ENCODE data around the gene TNIP2. TPM values are rescaled to one million over a fixed set of nuclear protein-coding genes. Genes with fewer than 3 reads are reported as not detected.
A peak's percentile ranks its signal among the peaks of the same experiment; 100 is the strongest.

The TNIP2 gene
- total RNA-seq, 1 experiment from 2014 or later, result 56.5 TPM

- Histone ChIP-seq H3K9ac (ENCODE audit: low read length) (peak within 1 kb of the TSS; percentile 49; the same call in 1 of the 2 replicates), H2AFZ (ENCODE audit: low read length) (peak within 1 kb of the TSS; percentile 55; the same call in 1 of the 2 replicates), H3F3A (ENCODE audit: low read length, unreplicated experiment) (no peaks in the 10 kb centered on the region), H4K20me1 (ENCODE audit: low read length) (no peaks in the 10 kb centered on the region), H3K27me3 (ENCODE audit: low read length) (no peaks in the 10 kb centered on the region), H3K79me2 (ENCODE audit: low read length) (no peaks in the 10 kb centered on the region), H3K4me1 (ENCODE audit: insufficient read depth, low read length) (peaks cover 26% of the 10 kb centered on the region), H3K36me3 (ENCODE audit: low read depth, low read length) (no peaks in the 10 kb centered on the region), H3K9me3 (ENCODE audit: low read length) (no peaks in the 10 kb centered on the region), H3K4me3 (ENCODE audit: low read length) (peak within 1 kb of the TSS; percentile 67), H3K27ac (ENCODE audit: low read length) (no peak within 1 kb of the TSS), H3K9me2 (replicated peaks; ENCODE audit: low read length) (no peaks in the 10 kb centered on the region), H3K4me2 (ENCODE audit: low read length) (peak within 1 kb of the TSS; percentile 83)
- CTCF ChIA-PET, result no interaction called here
- intact Hi-C loops (cut with micrococcal nuclease), result no loop called here
- POLR2A ChIA-PET (ENCODE audit: unreplicated experiment), result interaction anchor here (0.6 kb wide), 1 partner anchor 73 kb away, joined by 4 read pairs; no protein-coding TSS in a partner anchor
- no peak for TF ChIP-seq CTCF (conservative IDR thresholded peaks at IDR 0.05; ENCODE audit: low read depth, low read length)
- no peak for TF ChIP-seq EZH2 (IDR thresholded peaks at IDR 0.05; ENCODE audit: low read length, unreplicated experiment)
- no peak for TF ChIP-seq EZH2phosphoT487 (IDR thresholded peaks at IDR 0.05; ENCODE audit: borderline replicate concordance, low read length)
- ATAC-seq (peak; percentile 51), DNase-seq (peak; percentile 59)
- BruUV-seq (replicated peaks), result no TSS peak
Measured at GRCh38 chr4:2792711-2793585, 36.8 kb upstream of the TNIP2 start, which contains the start of gene SH3BP2. Gene SH3BP2 (plus strand): TSS chr4:2793085. CDS start chr4:2820618, 27,533 bp downstream.

GRCh38 chr4:2792396-2792710, 36.2 kb upstream of the TNIP2 start:
- H3K4me3 ChIP-seq (ENCODE audit: low read length), result no peak overlapping the region
- no peak overlapping the region for H3K9ac ChIP-seq (ENCODE audit: low read length)
- ATAC-seq (no peak), DNase-seq (no peak)
- H3K4me1 ChIP-seq (ENCODE audit: insufficient read depth, low read length), result peaks cover 26% of the 10 kb centered on the region
- POLR2A ChIA-PET (ENCODE audit: unreplicated experiment), result interaction anchor here (0.6 kb wide), 1 partner anchor 74 kb away, joined by 4 read pairs; no protein-coding TSS in a partner anchor
- no peaks in the 10 kb centered on the region for H3K36me3 ChIP-seq (ENCODE audit: low read depth, low read length)
- no peaks in the 10 kb centered on the region for H3K9me2 ChIP-seq (replicated peaks; ENCODE audit: low read length)
- H3K27ac ChIP-seq (ENCODE audit: low read length), result no peak overlapping the region
- no peak overlapping the region for H3K4me2 ChIP-seq (ENCODE audit: low read length)
- no peaks in the 10 kb centered on the region for H3K79me2 ChIP-seq (ENCODE audit: low read length)
- H3F3A ChIP-seq (ENCODE audit: low read length, unreplicated experiment), result no peaks in the 10 kb centered on the region
- no peaks in the 10 kb centered on the region for H3K27me3 ChIP-seq (ENCODE audit: low read length)
- CTCF ChIA-PET, result no interaction called here
- intact Hi-C loops (cut with micrococcal nuclease), result no loop called here
- TF ChIP-seq EZH2 (IDR thresholded peaks at IDR 0.05; ENCODE audit: low read length, unreplicated experiment), result no peak
- TF ChIP-seq EZH2phosphoT487 (IDR thresholded peaks at IDR 0.05; ENCODE audit: borderline replicate concordance, low read length), result no peak
- no peak for TF ChIP-seq CTCF (conservative IDR thresholded peaks at IDR 0.05; ENCODE audit: low read depth, low read length)
- no TSS peak for BruUV-seq (replicated peaks)
- H4K20me1 ChIP-seq (ENCODE audit: low read length), result no peaks in the 10 kb centered on the region
- no peak overlapping the region for H2AFZ ChIP-seq (ENCODE audit: low read length)
- H3K9me3 ChIP-seq (ENCODE audit: low read length), result no peaks in the 10 kb centered on the region
